HG03565 (cell line): ENCODE results near the gene PAMR1.

Experiments
- ATAC-seq: cut with Tn5 transposase; IDR thresholded peaks from one replicate; pipeline ENCODE4 v1.9.1; 2021; ENCODE audit warnings: mild to moderate bottlenecking, moderate library complexity; ENCODE audit not compliant: unreplicated experiment

Gene PAMR1

DNA sequence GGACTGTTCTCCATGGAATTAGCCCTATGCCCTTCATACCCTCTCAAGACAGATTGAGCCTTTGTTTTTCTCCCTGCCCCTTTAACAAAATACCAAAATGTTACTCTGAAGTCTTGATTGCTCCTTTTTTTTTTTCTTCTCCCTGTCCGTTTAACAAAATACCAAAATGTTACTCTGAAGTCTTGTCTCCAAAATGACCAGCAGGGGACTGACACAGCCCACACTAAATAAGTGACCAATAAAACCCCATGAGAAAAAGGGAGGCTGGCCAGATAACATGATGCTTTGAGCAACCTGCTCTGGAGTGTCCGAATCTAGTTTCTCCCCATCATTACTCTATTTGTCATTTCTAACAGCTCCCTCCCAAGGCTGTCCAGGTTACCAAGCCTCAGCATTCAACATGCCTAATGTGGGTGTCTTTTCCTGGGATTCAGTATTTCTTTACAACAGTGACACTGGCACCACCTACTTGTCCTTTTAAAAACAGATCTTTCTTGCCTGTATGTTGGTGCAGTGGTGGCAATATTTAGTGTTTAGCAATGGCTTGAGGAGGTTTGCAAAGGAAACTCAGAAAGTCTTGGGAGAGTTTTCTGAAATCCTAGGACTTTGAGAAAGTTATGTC is 63.4 kb downstream of the PAMR1 start:
- no peak for ATAC-seq

DNA sequence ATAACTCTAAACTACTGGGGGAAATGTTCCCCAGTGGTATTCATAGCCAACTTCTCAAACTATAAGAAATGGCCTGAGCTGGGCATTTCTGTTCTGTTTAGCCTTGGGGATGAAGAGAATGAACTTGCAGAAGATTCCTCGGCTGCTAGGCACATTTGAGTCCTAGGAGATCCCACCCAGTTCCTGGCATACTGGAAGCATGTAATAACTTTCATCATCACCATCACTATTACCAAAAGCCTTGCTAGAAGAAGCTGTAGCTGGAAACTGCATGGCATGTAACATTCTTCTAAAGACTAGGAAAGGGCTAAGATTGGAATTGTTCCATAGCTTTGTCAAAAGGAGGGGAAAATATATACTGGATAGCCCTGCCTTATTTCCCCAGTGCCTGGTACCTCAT is 65.9 kb downstream of the PAMR1 start:
- ATAC-seq: no peak

DNA sequence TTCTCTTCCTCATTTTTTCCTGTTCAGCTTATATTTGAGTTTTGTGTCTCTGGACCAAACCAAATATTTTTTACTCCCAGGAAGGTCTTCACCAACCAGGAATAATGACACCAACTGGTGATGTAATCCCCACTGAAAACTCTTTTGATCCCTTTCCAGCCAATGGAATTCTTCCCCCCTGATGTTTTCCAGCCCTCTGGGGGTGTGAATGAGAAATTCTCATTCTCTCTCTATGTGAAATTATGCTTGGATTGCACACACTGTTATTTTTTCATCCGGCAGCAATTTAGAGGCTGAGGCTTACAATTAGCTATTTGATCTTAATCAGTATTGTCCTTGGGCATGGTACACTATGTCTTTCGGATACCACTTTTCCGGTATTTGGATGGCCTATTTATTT is 66.6 kb downstream of the PAMR1 start:
- no peak for ATAC-seq

DNA sequence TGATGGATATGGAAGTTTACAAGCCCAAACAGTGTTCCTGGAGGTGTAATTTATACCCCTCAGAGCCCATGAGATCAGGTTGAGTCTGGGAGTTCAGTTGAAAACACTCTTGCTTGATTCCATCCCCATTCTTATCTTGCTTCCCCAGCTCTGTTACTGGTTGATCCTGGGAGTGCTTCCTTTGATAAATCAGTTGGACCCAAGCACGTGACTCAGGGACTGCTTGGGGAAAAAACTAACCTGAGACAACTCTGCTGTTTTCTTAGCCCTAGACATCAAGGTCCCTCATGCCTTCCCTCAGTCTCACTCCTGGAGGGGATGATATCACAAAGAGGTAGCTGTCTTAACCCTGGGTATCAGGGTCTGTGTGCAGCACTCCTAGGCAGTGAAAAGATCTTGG is 71.1 kb downstream of the PAMR1 start:
- ATAC-seq: no peak

DNA sequence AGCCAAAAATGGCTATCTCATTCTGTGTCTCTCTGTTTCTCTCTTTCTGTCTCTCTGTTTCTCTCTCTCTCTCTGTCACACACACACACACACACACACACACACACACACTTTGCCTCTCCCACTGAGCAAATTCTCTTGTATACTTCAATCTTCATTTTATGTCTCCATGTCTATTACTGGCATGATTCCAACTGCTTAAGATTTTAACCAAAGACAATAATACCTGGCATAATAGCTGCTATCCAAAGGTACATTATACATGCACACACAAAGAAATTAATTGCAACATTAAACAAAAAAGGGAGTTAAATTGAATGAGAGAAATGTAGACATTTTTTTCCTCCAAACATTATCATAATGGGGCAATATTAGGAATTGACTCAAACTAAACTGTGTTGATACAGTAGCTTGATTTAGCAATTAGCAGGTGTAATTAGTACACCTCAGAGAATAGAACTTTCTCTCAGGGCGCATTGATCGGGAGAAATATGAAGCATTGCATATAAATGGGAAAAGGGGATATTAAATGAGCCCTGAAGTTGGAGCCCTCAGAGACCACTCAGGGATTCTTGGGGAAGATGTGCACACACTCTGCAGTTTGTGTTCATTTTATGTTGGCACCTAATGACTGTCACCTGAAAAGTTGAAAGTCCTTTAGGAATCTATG is 88.7 kb downstream of the PAMR1 start:
- no peak for ATAC-seq

DNA sequence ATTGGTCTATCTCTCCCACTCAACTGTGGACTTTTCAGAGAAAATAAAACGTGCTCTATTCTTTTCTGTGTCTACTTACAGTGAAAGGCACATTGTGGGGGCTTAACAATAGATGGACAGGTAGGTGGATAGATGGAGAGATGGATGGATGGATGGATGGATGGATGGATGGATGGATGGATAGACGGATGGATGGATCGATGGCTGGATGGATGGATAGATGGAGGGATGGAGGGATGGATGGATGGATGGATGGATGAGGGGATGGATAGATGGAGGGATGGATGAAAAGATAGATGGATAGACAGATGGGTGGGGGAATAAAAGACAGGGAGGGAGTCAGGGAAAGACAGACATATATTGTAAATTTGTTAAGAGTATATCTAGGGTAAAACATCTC is 91.8 kb downstream of the PAMR1 start:
- ATAC-seq: no peak

DNA sequence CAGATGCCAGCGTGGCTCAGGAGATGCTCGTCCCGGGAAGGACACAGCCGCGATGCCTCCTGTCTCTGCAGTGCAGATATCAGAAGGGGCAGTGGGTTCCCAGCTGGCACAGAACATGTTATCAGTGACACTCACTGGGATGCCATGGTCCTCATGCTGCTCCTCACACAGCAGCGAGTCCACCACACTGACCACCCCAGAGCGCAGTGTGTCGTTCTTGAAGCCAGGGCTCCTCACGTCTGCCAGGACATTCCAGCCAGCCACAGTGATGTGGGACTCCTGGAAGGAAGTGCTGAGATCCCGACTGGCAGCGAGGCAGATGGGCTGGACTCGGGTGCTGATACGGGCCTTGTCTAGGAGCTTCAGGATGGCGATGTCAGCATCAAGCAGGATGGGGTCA is 93.0 kb downstream of the PAMR1 start:
- ATAC-seq: no peak

DNA sequence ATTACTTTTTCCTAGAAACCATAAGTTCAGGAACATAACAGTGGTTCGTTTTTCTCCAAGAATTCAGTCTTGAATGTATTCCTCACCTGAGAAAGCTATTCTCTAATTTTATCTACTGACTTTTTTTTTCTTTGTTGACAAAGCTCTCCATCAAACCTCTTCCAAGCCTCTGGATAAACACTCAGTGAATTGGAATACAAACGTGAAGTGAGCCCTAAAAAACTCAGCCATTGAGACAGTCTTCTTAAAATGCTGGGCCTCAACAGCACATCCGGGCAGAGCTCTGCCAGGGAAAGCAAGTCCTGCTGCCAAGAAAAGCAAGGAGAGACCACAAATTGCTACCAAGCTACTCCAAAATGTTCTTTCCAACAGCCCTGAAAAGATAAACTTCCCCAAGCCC is 98.3 kb downstream of the PAMR1 start:
- ATAC-seq: no peak

DNA sequence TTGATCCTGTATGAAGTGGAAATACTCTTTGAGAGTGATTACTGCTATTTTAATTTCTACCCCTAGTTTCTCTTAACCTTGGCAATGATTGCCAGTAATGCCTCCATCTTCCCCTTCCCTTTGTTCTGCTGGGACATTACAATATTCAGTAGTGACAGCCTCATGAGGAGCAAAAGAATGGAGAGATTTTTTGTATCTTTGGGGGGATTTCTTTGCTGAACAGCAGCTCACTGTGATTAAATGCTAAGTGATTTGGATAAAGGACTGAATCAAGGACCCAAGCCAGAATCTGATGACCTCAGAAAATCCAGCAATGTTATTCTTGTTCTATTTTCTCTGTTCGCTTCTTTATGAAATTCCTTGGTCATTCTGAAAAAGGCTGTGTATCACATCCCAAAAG is 99.1 kb downstream of the PAMR1 start:
- no peak for ATAC-seq

DNA sequence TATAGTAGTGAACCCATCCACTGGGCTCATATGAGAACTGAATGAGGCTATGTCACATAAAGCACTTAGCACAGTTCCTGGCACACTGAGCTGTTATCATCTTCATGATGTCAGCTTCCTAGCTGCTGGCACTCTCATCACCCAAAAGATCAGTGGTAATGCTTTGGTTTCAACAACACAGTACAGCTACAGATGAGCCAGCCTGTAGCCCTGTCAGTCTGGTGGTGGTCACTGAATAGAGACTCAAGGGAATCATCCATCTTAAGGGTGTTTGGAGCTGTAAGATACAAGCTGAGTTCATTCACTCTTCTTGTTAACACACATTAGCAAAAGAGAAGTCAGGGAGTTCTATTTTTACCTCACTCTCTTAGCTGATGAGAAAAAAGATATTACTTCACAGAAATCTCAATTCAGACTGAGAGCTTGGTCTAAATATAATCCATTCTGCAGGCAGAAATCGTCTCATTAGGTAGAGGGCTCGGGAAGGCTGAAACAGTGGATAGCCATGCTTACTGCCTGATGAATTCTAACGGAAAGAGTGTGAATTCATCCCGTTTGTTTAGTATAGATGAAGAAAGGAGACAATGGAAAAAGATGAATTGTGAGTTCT is 99.7 kb downstream of the PAMR1 start:
- no peak for ATAC-seq

DNA sequence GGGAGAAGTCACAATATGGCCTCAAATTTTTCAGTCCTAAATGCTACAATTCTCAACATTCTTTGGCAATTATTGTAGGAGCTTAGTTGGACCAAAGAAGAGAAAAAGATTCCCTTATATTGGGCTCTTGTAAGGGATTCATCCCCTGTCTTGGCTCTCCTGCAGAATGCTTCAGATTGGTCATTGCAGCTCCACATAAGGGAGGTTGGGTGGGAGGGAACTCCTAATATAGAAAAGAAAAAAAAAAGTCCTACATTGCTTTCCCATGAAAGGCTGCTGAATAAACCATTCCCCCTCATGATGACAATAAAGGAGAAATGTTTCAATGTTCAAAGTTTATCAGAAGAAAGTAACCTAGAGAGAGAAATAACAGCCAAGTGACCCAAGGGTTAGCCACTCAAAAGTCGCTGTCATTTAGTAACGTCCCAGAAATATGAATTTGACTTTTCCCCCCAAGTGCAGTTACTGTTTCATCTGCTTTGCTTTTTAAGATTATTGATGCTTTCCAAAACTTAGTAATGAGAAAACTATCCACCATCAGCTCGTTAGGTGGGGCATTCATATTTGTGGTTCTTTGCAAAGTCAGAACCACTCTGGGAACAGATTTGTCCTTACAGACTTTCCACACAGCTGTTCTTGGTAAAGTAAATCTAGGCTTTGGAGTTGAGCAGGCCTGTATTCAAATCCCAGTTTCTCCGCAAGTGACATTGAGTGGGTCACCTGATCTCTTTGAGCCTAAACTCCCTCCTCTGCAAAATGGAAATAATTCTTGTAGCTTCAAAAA is 101.1 kb downstream of the PAMR1 start:
- ATAC-seq: no peak

DNA sequence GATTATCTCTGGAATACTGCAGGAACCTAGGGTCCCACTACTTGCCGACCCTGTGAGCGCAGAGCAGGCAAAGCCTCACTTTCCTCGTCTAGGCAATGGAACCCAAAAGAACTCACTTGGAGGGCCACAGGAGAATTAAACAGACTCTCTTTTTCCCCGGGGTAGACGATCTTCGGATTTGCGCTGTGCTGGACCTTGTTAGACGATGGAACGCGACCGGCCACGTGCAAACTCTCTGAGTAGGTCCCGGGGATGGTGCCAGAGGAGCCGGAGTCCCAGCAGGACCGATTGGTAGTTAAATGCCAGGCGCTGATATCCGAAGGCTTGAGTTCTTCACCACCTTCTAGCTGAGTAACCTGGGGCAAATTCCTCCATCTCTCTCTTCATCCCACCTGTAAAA is 105.0 kb downstream of the PAMR1 start:
- no peak for ATAC-seq

DNA sequence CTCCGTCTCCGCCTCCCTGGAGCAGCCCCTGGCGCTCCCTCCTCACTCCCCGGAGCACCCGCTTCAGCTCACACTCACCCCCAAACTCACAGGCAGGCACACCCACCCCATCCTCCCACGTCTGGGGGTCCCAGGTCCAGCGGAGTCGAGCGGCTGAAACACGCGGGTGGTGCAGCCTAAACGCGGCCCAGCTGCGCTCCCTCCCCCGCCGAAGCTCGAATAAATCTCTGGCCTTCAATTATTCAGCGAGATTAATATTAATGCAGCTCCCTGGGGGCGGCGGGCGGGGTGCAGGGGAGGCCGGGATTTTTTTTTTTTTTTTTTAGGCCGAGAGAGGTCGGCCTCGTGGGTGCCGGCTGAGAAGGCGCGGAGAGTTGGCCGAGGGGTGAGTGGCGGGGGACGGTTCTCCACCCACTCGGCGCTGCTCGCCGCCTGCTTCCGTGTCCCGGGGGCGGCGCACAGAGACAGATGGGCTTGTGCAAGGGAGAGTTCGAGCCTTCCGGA is 105.5 kb downstream of the PAMR1 start:
- no peak for ATAC-seq

DNA sequence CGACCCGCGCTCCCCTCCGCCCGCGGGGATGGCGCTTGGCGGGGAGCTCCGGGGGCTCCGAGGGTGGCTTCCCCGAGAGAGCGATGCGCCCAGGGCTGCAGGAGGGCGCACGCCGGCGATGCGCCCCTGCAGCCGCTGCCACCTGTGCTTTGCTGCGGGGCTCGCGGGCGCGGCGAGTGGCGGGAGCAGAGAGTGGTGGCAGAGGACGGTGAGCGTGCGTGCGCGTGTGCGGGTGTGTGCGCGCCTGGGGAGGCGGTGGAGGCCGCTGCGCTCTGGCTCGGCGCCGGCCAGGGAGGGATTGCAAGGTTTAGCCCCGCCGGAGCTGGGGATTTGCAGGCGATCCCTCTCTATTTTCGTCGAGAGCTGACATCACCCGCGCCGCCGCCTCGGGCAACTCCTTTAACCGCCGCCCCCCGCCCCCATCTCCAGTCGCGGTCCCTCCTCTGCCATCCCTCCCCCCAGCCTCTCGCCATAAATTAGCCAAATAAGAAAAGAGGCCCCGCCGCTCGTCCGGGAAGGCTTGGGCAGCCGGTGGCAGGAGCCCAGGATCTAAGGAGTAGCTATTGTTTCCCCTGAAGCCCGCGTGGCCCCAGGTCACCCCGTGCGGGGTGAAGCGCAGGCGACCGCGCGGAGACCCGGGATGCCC is 106.1 kb downstream of the PAMR1 start, which contains the start of gene SLC1A2:
TSS of gene SLC1A2 (minus strand) at position 375 of the 646 bp plus-strand sequence. CDS start 592 bp downstream, outside the sequence.
- ATAC-seq: no peak

DNA sequence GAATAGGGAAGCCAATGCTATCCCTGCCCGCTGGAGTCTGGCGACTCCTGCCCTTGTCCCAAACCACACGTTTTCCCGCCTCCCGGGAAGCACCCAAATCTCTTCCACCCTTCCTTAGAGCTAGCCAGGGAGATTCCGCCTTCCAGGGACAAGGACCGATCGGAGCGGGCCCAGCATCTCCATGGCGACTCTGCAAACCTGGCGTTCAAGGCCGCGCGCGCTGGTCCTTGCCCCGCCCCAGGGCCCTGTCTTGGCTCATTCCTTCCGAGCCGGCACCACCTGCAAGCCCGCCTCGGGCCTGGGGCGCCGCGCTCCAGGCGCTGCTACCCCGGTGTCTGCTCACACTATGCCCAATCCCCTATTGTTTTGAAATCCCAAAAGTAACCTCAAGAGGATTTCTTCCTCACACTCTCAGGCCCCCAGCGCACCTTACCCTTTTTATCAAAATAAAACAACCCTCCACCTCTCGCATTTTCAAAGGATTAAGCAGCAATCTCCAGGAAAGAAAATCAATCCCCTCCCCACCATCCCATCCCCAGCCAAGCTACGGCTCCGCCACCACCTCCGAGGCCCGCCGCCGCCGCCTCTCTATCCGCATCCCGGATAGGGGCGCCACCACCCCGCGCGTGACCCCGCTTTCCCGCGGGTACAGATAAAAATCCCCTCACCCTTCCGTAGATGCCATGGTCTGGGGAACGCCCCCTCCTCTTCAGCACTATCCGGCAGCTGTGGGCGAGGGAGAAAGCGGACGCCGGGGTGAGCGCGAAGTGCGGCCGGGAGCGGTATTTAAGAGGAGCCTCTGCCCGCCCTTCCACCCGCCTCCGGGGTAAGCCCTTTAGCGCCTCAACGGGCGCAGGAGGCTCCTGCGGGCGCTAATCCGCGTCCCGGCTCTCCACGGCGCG is 106.9 kb downstream of the PAMR1 start:
- no peak for ATAC-seq

DNA sequence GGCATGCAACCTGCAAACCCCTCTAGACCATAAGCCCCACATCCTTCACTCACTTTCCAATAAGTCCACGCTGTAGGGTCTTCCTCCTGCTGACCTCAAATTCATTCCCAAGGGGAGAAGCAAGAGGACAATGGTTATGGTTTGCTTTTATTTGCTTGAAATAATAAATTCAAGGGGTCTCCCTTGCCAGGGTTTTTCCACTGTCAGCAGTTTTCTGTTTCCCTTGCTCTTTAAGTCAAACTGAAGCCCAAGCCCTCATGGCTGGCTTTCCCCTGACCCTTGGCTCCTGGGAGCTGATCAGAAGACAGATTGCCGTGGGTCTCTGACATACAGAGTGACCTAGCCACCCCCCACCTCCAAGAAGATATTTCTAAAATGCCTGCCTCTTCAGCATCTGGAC is 109.9 kb downstream of the PAMR1 start:
- no peak for ATAC-seq

DNA sequence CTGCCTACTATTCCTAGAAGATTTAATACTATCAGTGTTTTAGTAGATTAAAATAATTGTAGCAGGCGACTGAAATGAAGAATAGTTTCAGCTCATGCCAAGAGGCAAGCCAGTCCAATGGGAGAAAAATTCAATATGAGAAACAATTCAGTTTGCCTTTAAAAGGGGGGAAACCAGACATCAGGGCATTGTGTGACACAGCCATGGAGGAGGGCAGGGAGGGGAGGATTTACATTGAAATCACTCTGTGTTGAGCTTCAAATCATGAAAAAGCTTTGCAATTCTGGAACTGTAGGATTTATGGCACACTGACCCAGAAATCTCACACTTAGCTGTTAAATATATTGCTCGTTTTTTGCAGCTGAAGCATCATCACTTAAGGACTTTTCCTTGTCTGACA is 110.6 kb downstream of the PAMR1 start:
- ATAC-seq: no peak

DNA sequence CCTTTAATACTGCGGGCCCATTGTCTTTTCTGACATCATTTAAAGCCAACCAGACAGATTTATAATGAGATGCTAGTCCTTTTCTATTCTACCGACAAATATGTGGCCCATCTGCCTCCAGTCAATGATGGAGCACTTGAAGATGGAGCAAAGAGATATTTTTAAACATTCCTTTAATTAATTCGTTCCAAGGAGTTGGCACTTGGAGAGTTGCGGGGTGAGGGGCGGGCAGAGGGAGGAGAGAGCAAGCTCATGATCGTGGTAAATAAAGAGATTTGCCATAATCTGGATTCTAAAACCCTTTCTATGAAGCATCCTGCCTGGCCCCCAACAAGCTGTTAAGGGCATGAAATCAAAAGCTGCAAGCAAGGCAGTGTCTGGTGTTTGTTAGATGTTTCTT is 111.1 kb downstream of the PAMR1 start:
- ATAC-seq: no peak

DNA sequence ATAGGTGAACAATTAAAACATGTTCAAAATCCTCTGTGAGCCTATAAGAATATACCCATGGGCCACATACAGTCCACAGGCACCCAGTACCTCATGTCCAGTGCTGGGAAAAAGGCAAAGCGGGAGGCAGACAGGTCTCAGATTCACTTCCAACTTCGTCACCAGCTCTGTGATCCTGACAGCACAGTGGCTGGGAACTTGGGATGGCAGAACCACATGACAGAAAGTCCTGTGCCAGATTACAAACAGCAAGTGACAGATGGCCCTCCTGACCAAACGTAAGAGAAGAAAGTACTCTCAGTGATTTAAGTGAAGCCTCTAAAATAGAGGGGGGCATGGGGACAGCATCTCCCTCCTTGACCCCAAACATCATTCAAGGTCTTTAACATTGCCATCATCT is 111.8 kb downstream of the PAMR1 start:
- ATAC-seq: no peak

DNA sequence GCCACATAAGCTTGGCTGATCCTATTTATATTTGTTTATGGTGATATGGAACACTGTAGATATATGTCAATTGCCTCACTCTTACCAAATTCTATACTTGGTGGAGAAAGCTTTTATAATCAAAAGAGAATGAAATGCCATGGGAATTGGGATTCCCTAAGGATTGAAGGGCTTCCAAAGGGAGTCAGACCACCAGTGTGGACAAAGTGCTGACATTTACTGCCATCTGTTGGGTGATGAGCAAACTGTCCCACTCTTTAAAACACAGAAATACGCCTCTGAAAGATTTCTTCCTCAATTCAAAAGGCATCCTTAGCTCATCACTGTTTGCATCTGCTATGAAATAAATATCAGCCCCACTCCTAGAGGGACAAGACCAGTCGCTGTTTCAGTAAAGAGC is 113.1 kb downstream of the PAMR1 start:
- ATAC-seq: no peak
